SK-N-SH (cell line): ENCODE data around the gene YARS1.

Source experiments
- EZH2phosphoT487 ChIP-seq: fragments of 200-600 bp; sonication (generic); IDR thresholded peaks from 2 replicates; pipeline ENCODE4 v1.6.1; 2017; ENCODE audit warnings: low read depth, mixed run types, mild to moderate bottlenecking, antibody characterized with exemption, moderate library complexity, borderline replicate concordance
- FOXJ3 ChIP-seq: sonication (generic); formaldehyde crosslinking; IDR thresholded peaks from 2 replicates; pipeline ENCODE4 v1.5.1; 2020; ENCODE audit warnings: mild to moderate bottlenecking, missing genetic modification reagents
- GABPA ChIP-seq: IDR thresholded peaks from 2 replicates; pipeline ENCODE4 v1.4.0; 2012; ENCODE audit warnings: low read depth, mild to moderate bottlenecking
- JUND ChIP-seq: IDR thresholded peaks from 2 replicates; pipeline ENCODE4 v1.4.0; 2012
- NFIC ChIP-seq: IDR thresholded peaks from 2 replicates; pipeline ENCODE4 v1.4.0; 2012; ENCODE audit warnings: borderline replicate concordance
- NRF1 ChIP-seq: IDR thresholded peaks from 2 replicates; pipeline ENCODE4 v1.6.1; 2012; ENCODE audit warnings: low read depth, mild to moderate bottlenecking, low read length
- POLR2AphosphoS5 ChIP-seq: IDR thresholded peaks from 2 replicates; pipeline ENCODE4 v1.6.1; 2012; ENCODE audit warnings: low read depth, low read length
- RCOR1 ChIP-seq: fragments of 150-350 bp; IDR thresholded peaks from 2 replicates; pipeline ENCODE4 v1.6.1; 2017; ENCODE audit warnings: antibody characterized with exemption, low read length
- RXRA ChIP-seq: IDR thresholded peaks from 2 replicates; pipeline ENCODE4 v1.4.0; 2012; ENCODE audit warnings: low read depth, mild to moderate bottlenecking, borderline replicate concordance
- SIN3A ChIP-seq: IDR thresholded peaks from 2 replicates; pipeline ENCODE4 v1.6.1; 2012; ENCODE audit warnings: low read depth, mild to moderate bottlenecking, low read length, moderate library complexity, borderline replicate concordance
- TAF1 ChIP-seq: IDR thresholded peaks from 2 replicates; pipeline ENCODE4 v1.6.1; 2012; ENCODE audit warnings: low read depth, mild to moderate bottlenecking, low read length, moderate library complexity, borderline replicate concordance
- TF ChIP-seq, protein P1 (sequence below): IDR thresholded peaks from 2 replicates; pipeline ENCODE4 v1.4.0; 2012; ENCODE audit warnings: low read depth, borderline replicate concordance
- TF ChIP-seq, protein P2 (sequence below): fragments of 200-600 bp; sonication (generic); IDR thresholded peaks from 2 replicates; pipeline ENCODE4 v1.6.1; 2017; ENCODE audit warnings: antibody characterized with exemption, mild to moderate bottlenecking, moderate library complexity
- TF ChIP-seq, protein P3 (sequence below): IDR thresholded peaks from 2 replicates; pipeline ENCODE4 v1.4.0; 2012; ENCODE audit warnings: low read depth

DNA sequence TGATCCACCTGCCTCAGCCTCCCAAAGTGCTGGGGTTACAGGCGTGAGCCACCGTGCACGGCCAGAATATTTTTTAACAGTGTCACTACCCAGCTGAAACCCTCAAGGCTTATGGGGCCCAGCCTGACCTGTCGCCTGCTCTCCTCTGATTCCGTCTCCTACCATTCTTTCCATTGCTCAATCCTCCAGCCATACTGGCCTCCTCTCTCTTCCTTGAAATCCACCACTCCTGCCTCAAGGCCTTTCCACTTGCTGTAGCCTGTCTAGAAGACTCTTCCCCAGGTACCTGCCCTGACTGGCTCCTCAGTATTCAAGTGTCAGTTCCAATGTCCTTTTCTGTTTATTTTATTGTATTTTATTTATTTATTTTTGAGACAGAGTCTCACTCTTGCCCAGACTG is 53.9 kb downstream of the YARS1 start:
- TF ChIP-seq, protein P1, sequence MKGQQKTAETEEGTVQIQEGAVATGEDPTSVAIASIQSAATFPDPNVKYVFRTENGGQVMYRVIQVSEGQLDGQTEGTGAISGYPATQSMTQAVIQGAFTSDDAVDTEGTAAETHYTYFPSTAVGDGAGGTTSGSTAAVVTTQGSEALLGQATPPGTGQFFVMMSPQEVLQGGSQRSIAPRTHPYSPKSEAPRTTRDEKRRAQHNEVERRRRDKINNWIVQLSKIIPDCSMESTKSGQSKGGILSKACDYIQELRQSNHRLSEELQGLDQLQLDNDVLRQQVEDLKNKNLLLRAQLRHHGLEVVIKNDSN = no peak
- no peak for TF ChIP-seq SIN3A
- no peak for TF ChIP-seq RXRA
- TF ChIP-seq, protein P2, sequence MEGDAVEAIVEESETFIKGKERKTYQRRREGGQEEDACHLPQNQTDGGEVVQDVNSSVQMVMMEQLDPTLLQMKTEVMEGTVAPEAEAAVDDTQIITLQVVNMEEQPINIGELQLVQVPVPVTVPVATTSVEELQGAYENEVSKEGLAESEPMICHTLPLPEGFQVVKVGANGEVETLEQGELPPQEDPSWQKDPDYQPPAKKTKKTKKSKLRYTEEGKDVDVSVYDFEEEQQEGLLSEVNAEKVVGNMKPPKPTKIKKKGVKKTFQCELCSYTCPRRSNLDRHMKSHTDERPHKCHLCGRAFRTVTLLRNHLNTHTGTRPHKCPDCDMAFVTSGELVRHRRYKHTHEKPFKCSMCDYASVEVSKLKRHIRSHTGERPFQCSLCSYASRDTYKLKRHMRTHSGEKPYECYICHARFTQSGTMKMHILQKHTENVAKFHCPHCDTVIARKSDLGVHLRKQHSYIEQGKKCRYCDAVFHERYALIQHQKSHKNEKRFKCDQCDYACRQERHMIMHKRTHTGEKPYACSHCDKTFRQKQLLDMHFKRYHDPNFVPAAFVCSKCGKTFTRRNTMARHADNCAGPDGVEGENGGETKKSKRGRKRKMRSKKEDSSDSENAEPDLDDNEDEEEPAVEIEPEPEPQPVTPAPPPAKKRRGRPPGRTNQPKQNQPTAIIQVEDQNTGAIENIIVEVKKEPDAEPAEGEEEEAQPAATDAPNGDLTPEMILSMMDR = no peak
- TF ChIP-seq EZH2phosphoT487 = no peak
- TF ChIP-seq FOXJ3 (CRISPR knock-in tag) = no peak
- no peak for TF ChIP-seq NRF1
- TF ChIP-seq, protein P3, sequence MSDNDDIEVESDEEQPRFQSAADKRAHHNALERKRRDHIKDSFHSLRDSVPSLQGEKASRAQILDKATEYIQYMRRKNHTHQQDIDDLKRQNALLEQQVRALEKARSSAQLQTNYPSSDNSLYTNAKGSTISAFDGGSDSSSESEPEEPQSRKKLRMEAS = no peak
- no peak for TF ChIP-seq TAF1
- no peak for TF ChIP-seq RCOR1
- no peak for TF ChIP-seq POLR2AphosphoS5
- TF ChIP-seq NFIC = no peak
- TF ChIP-seq GABPA = no peak
- TF ChIP-seq JUND = no peak
